HL-60/S4 (cell line): ENCODE data around the gene CLSTN2.

Source experiments
- in situ Hi-C: fragments of 300-500 bp; cut with MboI; formaldehyde crosslinking; loops from 2 replicates; pipeline ENCODE4 v1.14.3; 2022; ENCODE audit warnings: low sequenced_read_pairs

CLSTN2 gene

DNA sequence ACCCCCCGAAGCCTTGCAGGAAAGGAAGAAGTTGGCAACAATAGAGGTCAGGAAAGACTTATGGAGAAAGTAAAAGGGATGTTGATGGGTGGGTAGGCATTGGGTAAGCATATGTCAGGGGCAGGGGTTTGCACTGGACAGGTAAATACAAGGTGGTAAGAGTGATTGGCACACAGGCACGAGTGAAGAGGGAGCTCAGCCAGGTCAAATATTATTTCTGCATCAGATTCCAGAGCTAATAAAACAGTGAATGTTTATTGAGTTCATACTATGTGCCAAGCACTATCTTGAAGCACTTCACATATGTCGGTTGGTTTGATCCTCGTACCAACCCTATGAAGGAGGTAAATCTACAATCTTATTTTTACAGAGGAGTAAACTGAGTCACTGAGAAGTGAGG, 6.6 kb downstream of the CLSTN2 start:
- in situ Hi-C loops = no loop called here

DNA sequence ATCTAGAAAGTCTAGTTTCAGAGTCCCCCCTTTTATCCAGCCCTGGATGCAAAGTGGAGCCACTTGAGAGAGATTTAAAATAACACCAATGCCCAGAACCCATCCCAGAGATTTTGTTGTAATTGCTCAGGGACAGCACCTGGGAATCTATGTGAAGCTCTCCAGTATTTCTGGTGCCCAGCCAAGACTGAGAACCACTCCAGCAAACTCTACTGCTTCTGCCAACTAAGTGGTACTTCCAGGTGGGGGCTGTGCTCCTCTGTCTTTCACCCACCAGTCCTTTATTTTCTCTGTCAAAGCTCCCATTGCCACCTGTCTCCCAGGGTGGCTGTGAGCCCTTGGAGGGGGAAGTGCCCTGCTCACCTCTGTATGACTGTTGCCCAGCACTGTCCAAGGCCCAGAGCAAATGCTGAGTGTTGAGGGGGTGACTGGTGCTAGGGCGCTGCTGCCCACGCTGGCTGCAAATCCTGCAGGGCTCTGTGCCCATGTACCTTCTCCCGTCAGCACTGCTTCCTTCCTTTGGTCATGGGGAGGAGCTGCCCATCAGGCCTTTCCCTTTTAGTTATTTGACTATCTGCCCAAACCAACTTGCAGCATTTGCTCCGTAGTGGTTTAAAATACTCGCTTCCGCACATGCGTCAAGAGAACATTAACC, 9.4 kb downstream of the CLSTN2 start:
- in situ Hi-C loops = no loop called here

DNA sequence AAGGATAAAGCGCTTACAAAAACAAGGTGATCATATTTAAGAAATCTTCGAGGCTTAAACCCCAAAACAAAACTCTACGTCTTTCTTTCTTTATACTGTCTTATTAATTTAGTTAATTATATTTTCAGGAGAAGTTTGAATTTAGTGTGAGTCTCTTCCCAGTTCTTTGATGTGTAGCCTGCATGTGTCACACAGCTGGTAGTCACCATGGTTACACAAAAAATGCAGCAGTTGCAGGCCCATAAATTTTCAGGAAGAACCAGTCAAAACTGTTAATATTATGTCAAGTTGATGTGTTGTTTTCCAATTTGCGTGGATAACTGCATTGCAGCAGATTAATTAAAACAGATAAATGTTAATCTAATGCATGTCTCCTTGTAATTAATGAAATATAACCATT, 10.4 kb downstream of the CLSTN2 start:
- in situ Hi-C loops = no loop called here

DNA sequence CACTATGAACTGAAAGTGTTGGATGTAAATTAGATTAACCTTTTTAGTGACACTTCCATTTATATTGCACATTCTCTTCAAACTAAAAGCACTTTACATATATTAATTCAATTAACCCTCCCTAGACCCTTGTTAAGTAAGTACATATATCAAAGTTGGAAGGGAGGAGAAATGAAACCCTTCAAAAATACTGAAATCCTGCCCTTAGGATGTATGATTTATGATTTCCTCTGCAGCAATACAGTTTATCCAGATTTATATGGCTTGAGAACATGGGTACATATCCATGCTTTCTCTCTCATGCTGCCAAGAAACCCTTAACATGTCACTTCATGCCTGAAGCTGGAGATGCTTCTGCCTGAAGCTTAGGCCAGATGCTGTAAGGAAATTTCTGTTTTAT, 11.0 kb downstream of the CLSTN2 start:
- in situ Hi-C loops = no loop called here

DNA sequence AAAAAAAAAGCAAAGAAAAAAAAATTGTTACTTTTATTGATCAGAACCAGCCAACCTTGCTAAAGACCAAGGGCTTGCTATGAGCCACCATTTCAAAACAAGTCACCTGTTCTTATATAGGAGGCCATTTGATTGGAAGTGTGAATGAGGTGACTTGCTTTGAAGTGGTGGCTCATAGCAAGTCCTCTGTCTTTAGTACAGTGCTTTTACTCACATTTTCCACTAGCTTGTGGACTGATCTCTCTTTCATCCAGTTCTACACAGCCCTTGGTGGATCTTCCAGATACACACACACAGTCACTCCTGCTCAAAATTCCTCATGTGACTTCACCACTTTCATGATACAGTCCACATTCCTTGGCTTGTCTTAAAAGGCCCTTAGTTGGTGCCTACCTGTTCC, 13.5 kb downstream of the CLSTN2 start:
- in situ Hi-C loops = no loop called here

DNA sequence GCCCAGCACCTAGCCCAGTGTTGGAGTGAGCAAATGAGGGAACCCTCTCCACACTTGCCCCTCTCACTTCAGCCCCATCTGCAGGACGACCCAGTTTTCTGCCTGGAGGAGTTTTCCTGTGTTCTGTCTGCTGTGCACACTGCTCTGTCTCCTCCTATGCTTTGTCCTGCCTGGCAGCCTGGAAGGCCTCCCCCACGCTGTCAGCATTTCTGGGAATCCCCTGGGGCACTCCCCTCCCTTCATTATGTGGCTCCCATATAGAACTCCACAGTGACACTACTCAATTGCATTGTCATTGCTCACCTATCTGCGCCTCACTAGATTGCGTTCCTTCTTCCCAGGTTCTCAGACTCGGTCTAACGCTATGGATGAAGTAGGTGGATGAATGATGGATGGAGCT, 13.9 kb downstream of the CLSTN2 start:
- in situ Hi-C loops = no loop called here

DNA sequence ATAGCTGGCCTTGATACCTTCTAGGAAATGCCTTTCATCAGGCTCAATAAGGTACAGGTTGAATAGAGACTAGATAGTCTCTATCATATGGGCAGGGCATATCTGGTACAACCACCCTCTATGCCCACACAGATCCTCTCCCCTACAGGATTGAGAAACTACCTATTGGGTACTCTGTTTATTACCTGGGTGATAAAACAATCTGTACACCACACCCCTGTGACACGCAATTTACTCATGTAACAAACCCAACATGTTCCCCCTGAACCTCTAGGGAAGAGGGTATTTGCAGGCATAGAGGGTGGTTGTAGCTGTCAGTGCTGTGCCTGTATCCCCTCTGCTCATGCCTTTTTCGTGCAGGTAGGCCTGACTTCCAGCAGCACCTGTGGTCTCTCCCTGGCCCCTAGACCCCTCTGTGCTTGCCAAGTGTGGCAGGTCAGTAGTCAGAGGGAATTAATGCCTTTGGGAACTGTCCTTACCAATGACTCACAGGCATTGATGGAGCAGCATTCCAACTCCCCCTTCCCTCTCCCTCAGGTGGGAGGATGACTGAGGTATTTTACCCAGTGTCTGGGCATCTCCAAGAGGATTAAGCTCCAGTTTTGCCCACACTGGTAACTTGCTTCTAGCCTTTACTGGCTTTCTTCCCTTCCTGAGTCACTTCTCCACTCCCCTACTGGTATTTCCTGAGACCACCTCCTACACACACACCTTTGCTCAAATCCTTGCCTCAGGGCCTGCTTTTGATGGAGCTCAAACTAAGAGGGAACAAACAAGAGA, 18.3 kb downstream of the CLSTN2 start:
- in situ Hi-C loops = no loop called here

DNA sequence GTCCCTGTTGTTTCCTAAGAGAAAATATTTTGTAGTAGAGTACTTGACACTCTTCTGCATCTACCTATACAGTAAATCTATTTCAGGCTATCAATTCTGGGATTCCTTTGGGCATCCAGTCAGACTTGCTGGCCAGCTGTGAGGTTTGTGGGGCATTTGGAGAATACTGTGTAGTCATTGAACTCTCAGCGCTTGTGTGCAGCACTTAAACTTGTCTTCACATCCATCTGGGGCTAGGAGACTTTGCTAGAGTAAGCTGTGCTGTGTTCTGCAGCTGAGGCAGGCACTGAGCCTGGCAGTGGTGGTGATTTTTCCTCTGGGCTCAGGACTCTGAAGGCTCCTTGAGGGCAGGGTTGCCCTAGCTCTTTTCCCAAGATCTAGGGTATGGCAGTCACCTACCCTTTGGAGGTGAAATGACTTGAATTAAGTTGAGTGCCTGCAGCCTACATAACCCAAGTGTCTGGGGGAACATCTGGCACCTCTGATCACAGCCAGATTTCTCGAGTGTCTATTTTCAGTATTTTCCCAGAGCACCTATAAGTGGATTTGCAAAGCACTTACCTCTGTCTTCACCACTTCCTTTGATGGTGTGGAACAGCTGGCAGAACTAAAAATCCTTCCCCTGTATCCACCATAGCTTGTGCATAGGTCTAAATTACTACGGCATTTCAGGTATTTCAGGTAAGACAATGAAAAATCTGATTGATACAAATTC, 19.3 kb downstream of the CLSTN2 start:
- in situ Hi-C loops = no loop called here

DNA sequence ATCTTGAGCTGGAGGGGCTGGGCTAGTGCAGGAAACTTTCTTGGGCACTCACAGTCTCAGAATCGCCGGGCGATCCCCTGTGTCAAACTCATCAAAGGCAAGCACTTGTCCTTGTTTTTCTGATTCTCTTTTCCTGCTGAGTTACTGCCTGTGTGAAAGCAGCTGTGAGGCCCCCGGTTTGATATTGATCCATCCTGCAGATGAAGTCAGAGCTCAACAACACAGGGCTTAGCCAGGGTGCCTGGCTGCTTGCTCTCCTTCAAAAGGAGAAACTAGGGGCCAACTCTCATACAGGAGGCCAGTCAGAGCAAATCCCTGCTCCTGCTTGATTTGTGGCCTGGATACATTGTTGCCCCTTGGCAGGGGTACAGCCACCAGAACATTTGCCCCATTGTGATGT, 22.9 kb downstream of the CLSTN2 start:
- in situ Hi-C loops = no loop called here

DNA sequence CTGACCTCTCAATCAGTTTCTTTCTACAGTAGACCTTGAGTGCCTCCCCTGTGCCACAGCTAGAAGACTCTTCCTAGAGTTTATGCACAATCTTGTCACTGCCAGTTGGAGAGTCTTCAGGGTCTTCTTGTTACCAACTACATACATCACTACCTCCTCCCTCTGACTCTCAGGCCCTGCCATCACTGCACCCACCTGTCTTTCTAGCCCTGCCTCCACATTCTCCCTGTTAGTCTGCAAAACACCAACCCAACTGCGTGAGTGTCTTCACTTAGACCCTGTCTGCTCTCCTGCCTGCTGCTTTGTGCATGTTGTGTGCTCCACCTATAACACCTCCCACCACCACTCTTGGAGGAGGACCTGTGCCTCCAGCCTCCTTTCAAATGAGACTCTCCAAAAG, 34.4 kb downstream of the CLSTN2 start:
- in situ Hi-C loops = no loop called here

DNA sequence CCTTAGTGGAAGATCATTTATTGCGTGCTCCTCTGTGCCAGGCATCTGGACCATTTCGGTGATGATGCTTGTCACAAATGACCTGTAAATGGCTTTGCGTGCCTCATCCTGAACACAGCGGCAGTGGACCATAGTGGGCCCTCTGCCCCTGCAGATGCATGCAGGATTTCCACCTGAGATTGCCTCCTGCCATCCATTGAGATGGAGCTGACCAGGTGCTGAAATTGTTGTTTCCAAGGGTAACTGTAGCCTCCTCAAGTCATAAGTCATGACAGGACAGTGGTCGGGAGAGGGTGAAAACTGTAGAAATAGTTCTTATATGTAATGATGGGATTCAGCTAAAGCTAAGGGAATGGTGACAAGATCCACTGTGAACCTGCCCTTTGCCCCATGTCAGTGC, 35.5 kb downstream of the CLSTN2 start:
- in situ Hi-C loops = no loop called here

DNA sequence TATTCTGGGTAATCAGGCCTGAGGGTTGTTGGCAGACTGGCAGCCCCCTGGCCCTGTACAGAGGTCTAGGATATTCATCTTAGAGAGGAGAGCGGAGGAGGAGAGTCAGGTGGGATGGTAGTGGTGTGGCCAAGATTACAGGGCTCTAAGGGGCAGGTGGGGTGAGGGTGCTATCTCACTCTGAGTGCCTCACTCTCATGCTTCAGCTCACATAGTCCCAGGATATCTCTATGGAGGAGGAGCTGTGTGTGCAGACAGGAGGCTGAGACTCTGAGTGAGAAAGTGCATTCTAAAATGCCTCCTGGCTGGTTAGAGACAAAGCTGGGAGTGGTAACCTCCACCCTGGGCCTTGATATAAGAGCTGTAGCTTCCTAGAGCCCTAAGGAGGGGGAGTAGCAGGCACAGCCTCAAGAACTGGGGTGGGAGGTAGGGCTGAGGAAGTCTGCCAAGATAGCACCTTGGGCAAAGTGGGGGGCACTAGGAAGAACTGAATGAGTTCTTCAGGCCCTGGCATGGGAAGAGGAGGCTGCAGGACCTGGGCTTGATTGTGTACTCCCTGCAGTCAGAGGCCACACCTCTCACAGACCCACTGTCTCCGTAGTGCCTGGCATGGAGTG, 39.9 kb downstream of the CLSTN2 start:
- in situ Hi-C loops = no loop called here

DNA sequence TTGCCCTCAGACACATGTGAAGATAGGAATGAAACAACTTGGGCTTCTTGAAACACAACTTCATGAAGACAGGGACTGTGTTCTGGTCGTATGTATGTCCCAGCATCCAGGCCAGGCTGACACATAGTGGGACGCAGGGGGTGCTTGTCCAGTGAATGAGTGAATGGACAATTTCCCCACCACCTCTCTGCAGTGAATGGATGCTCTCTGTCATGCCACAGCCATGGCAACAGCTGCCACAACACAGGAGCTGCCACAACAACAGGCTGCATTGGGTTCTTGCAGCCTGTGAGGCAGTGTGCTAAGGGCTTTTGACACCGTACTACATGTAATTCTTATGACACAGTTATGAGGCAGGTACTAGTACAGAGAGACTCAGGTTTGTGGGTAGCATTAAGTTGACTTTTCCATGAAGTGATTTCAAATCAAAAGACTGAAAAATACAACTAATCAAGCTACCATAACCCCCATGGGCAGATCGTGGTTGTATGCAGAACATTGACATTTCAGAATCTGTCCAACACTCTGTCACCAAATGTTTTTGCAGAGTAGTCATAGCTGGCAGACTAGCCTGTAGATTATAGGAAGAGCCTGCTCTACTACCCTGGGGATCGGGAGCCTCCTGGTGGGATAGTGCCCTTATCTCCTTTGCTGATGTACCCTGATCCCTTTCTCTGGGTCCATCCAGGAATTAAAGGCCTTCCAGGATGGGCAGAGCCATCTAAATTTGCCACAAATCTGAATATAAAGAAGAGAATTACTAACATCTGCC, 40.8 kb downstream of the CLSTN2 start:
- in situ Hi-C loops = no loop called here

DNA sequence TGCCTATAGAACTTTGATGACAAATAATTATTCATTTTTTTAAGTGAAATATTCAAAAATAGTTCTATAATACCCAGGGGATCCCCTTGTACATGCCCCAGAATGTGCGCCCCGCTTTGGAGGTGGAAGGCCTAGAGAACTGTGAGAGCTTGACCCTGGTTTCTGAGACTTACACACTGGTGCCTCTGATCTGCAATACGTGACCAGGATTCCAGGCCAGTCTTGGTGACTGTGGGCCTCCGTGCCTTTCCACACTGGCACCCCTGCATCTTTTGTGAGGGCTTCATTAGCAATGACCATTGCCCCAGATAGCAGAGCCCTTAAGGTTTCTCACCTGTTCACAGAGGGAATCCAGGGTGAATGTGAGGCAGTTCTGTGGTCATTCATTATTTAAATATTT, 44.0 kb downstream of the CLSTN2 start:
- in situ Hi-C loops = no loop called here

DNA sequence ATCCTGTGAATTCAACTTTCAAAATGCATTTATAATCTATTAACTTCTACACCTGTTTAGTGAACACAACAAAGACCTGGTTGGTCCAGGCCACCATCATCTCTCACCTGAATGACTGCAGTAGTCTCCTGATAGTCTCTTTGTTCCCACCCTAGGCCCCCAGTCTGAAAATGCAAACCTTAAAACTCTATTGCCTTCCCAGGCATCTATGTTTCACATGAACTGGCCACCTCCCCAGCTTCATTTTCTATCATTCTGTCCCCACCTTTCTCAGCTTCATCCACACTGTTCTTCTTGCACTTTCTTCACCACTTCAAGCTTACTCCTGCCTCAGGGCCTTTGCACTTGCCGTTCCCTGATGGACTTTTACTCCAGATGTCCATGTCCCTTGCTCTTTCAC, 45.0 kb downstream of the CLSTN2 start:
- in situ Hi-C loops = no loop called here

DNA sequence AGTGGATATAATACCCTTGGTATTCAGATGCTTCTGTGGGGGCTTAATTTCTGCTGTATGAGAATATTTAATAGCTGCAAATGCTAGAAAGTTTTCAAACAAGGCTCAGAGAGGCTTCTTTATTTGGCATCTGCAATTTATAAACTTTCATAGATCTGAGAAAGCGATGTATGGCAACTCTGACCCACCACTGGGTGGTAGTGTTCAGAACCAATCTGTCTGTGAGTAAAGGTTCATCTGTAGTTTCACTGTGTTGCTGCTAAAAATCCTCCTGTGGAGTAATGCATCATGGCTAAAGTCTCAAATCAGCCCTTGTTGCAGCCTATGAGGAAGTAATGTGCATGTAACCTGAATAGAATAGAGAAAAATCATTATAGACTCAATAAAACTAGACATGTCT, 47.4 kb downstream of the CLSTN2 start:
- in situ Hi-C loops = no loop called here

DNA sequence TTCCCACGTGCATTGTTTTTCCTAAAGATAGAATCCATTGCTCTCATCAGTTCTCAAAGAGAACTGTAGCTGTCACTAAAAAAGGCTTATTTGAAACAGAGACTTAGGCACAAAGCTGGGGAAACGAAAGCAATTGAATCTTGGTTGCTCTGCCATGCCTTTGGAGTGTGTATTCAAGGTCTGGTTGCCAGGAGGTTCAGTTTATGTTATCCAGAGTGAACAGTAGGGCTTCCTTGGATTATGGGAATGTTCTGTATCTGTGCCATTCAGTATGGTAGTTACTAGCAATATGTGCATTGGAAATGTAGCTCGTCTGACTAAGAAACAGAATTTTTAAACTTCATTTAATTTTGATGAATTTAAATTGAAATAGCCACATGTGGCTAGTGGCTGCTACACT, 50.6 kb downstream of the CLSTN2 start:
- in situ Hi-C loops = no loop called here

DNA sequence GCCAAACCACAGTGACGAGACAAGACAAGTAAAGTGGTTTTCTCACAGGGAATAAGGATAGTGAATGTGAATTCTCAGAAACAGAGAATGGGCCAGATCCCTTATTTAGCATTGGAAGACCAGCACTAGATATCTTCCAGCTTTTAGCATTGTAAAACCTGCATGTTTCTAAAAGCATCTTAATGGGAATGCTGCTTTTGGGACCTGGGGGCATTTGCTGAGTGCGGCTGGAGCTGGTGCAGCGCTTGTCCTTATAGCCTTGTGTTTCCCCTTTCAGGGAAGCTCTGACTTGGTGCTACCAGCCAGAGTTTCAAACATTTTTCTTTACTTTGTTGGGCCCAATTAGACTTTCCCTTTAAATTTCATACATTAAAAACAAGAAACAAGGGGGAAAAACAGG, 52.9 kb downstream of the CLSTN2 start:
- in situ Hi-C loops = no loop called here

DNA sequence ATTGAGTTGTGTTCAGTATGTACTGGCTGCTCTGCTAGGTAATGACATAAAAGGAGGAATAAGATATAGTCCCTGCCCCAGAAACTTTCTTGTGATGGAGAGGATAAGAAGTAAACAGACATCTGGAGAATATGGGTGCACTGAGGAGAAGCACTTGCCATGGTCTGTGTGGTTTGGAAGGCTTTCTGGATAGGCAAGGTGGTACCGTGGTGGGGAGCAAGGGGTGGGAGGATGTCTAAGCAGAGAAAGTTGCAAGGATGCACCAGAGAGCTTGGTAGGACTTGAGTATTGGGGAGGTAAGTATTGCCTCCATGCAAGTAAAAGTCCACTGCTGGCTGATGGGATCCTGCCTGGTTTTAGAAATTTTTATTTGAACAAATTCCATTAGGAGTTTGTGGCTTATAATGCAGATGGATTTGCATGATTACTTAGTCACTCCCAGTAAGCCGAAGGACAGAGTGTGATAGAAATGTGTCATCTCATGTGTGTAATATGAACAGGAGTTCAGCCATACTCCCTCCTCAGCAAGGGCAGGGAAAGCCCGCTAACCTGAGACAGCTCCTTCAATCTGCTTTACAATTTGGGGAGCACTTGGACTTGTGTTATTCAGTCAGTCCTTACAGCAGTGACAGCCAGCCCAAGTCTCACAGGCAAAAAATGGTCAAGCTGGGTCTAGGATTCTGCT, 53.6 kb downstream of the CLSTN2 start:
- in situ Hi-C loops = no loop called here

DNA sequence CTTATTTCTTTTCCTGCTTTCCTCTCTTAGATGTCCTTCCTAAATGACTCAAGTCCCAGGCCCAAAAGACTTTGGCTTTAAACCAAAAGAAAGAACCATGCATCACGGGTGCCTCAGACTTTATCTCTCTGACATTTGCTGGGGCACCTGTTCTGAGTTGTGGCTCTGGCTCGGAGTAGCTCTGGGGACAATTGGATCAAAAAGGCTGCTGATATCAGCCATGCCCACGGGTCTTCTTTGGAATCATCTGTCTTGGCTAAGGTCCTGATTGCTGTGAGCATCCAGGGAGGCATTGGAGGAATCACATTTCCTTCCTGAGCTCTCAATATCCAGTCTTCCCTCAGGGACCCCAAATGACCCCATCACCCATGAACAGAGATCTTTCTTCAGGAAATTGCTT, 59.9 kb downstream of the CLSTN2 start:
- in situ Hi-C loops = no loop called here
